Loucy (cell line): ENCODE measurements around the gene CD276.

Source experiments
- H2AFZ ChIP-seq: fragments of 200-600 bp; sonication (generic); 2 replicates; pipeline ENCODE4 v1.6.0; 2016; ENCODE audit warnings: antibody characterized with exemption, mild to moderate bottlenecking, low read length, moderate library complexity
- H3F3A ChIP-seq: fragments of 200-600 bp; 2 replicates; pipeline ENCODE4 v1.6.0; 2016; ENCODE audit warnings: antibody characterized with exemption, low read depth, mild to moderate bottlenecking
- H3K27me3 ChIP-seq: fragments of 200-600 bp; sonication (generic); 2 replicates; pipeline ENCODE4 v1.6.1; 2014; ENCODE audit warnings: low read length, mild to moderate bottlenecking; ENCODE audit not compliant: insufficient read depth, poor library complexity, severe bottlenecking
- H3K36me3 ChIP-seq: fragments of 200-600 bp; sonication (generic); 2 replicates; pipeline ENCODE4 v1.6.1; 2016; ENCODE audit warnings: low read length; ENCODE audit not compliant: insufficient read depth
- H3K4me1 ChIP-seq: fragments of 200-600 bp; sonication (generic); 2 replicates; pipeline ENCODE4 v1.5.1; 2014; ENCODE audit warnings: low read length, mild to moderate bottlenecking; ENCODE audit not compliant: insufficient read depth, poor library complexity, severe bottlenecking
- H3K4me2 ChIP-seq: fragments of 200-600 bp; sonication (generic); 2 replicates; pipeline ENCODE4 v1.6.0; 2014; ENCODE audit warnings: antibody characterized with exemption, low read length, low read depth, mild to moderate bottlenecking; ENCODE audit not compliant: poor library complexity, severe bottlenecking
- H3K4me3 ChIP-seq: fragments of 200-600 bp; sonication (generic); 2 replicates; pipeline ENCODE4 v1.5.1; 2014; ENCODE audit warnings: low read length, mild to moderate bottlenecking, mixed read lengths; ENCODE audit not compliant: poor library complexity, severe bottlenecking
- H3K79me2 ChIP-seq: fragments of 200-600 bp; sonication (generic); 2 replicates; pipeline ENCODE4 v1.6.1; 2014; ENCODE audit warnings: low read length; ENCODE audit not compliant: insufficient read depth
- H3K9ac ChIP-seq: fragments of 200-600 bp; sonication (generic); 2 replicates; pipeline ENCODE4 v1.6.0; 2014; ENCODE audit warnings: mild to moderate bottlenecking, low read depth, low read length, moderate library complexity; ENCODE audit not compliant: poor library complexity, severe bottlenecking
- H3K9me2 ChIP-seq: fragments of 200-600 bp; sonication (generic); replicated peaks from 2 replicates; pipeline ENCODE4 v1.6.1; 2016; ENCODE audit warnings: low read depth, low read length, mixed read lengths
- H3K9me3 ChIP-seq: fragments of 200-600 bp; sonication (generic); 2 replicates; pipeline ENCODE4 v1.6.1; 2014; ENCODE audit warnings: mild to moderate bottlenecking, antibody characterized with exemption, low read length, low read depth; ENCODE audit not compliant: insufficient read depth
- H4K20me1 ChIP-seq: fragments of 200-600 bp; sonication (generic); 2 replicates; pipeline ENCODE4 v1.6.0; 2014; ENCODE audit warnings: antibody characterized with exemption, low read length, mild to moderate bottlenecking; ENCODE audit not compliant: insufficient read depth, poor library complexity, severe bottlenecking
- EZH2phosphoT487 ChIP-seq: fragments of 200-600 bp; IDR thresholded peaks from 2 replicates; pipeline ENCODE4 v1.6.1; 2018; ENCODE audit warnings: antibody characterized with exemption, mild to moderate bottlenecking, moderate library complexity, borderline replicate concordance
- TF ChIP-seq, protein P1 (sequence below): fragments of 200-600 bp; sonication (generic); conservative IDR thresholded peaks from 2 replicates; pipeline ENCODE4 v1.5.1; 2014; ENCODE audit warnings: mild to moderate bottlenecking, antibody characterized with exemption, low read length

CD276 gene

DNA sequence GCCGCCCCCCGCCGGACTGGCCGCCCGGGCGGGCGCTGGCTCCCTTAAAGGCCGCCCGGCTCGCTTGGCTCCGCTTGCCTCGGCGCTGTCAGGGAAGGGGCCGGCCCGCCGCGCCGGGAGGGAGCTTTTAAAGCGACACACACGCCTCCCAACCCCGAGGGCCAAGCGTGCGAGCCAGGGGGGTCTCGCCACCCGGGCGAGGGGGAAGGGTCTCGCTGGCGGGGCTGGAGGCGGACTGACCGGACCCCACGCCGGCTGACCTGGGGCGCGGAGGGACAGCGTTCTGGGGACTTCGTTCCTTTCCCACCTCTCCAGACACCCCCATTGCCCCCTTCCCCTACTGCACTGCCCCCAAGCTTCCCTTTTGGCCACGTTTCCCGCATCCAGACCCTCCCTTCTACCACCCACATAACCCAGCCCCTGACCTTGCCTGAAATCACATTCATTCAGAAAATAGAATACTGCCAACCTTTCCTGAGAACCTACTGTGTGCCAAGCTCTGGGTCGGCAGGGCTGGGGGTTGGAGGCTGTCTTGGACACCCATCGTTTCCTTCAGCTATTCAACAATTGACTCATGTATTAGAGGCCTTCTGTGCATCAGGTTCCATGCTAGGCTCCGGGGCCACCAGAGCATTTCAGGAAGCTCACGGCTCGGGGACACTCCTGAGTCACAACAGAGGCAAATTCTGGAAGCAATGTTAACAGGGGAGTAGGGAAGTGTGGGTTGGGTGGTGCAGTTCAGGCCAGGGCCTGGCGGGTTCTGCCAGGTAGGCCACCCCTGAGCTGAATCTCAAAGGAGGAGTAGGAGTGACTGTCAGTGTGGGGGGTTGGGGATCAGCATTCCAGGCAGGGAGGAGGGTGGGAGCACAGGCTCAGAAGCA lies 69.3 kb downstream of the CD276 start, which contains the start of gene INSYN1:
Gene INSYN1 (minus strand): TSS at position 102 of the 881 bp plus-strand sequence. CDS start 2,221 bp downstream, outside the sequence.
- no peak within 1 kb of the TSS for H3K9ac ChIP-seq

DNA sequence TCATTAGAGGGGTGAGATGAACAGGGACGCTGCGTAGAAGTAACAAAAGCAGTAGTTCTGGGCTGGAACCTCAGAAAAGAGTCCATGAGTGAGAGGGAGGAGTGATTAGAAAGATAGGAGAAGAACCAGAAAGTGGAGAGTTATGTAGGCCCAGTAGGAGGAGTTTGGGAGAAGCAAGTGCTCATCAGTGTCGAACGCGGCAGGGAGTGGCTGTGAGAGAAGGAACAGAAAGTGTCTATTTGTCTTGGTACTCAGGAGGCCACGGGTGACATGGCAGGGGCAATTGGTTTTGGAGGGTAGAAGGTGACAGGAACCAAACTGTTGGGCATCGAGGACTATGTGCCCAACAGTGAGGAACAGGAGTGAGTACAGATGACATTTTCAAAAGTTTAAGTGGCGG lies 70.3 kb downstream of the CD276 start:
- no peaks in the 10 kb centered on the region for H3K9me2 ChIP-seq
- H3K4me1 ChIP-seq: no peaks in the 10 kb centered on the region
- H3K9me3 ChIP-seq: no peaks in the 10 kb centered on the region
- no peak overlapping the region for H3K4me3 ChIP-seq
- H3K79me2 ChIP-seq: no peaks in the 10 kb centered on the region
- H2AFZ ChIP-seq: no peak overlapping the region
- no peak overlapping the region for H3K4me2 ChIP-seq
- H3K36me3 ChIP-seq: no peaks in the 10 kb centered on the region
- H3F3A ChIP-seq: no peaks in the 10 kb centered on the region
- TF ChIP-seq, protein P1, sequence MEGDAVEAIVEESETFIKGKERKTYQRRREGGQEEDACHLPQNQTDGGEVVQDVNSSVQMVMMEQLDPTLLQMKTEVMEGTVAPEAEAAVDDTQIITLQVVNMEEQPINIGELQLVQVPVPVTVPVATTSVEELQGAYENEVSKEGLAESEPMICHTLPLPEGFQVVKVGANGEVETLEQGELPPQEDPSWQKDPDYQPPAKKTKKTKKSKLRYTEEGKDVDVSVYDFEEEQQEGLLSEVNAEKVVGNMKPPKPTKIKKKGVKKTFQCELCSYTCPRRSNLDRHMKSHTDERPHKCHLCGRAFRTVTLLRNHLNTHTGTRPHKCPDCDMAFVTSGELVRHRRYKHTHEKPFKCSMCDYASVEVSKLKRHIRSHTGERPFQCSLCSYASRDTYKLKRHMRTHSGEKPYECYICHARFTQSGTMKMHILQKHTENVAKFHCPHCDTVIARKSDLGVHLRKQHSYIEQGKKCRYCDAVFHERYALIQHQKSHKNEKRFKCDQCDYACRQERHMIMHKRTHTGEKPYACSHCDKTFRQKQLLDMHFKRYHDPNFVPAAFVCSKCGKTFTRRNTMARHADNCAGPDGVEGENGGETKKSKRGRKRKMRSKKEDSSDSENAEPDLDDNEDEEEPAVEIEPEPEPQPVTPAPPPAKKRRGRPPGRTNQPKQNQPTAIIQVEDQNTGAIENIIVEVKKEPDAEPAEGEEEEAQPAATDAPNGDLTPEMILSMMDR: no peak
- TF ChIP-seq EZH2phosphoT487: no peak
- H4K20me1 ChIP-seq: no peaks in the 10 kb centered on the region
- H3K9ac ChIP-seq: no peak overlapping the region
- no peaks in the 10 kb centered on the region for H3K27me3 ChIP-seq

More for the DNA sequence above, 69.3 kb downstream of the CD276 start, which contains the start of gene INSYN1:
- Histone ChIP-seq H4K20me1 (no peaks in the 10 kb centered on the region), H3K9me2 (no peaks in the 10 kb centered on the region), H3K4me3 (no peak within 1 kb of the TSS), H3K4me1 (no peaks in the 10 kb centered on the region), H3K9me3 (no peaks in the 10 kb centered on the region), H3K4me2 (no peak within 1 kb of the TSS), H3K36me3 (no peaks in the 10 kb centered on the region), H3F3A (no peaks in the 10 kb centered on the region), H3K79me2 (no peaks in the 10 kb centered on the region), H3K27me3 (no peaks in the 10 kb centered on the region), H2AFZ (no peak within 1 kb of the TSS)
- TF ChIP-seq EZH2phosphoT487: no peak
- TF ChIP-seq, protein P1: no peak

DNA sequence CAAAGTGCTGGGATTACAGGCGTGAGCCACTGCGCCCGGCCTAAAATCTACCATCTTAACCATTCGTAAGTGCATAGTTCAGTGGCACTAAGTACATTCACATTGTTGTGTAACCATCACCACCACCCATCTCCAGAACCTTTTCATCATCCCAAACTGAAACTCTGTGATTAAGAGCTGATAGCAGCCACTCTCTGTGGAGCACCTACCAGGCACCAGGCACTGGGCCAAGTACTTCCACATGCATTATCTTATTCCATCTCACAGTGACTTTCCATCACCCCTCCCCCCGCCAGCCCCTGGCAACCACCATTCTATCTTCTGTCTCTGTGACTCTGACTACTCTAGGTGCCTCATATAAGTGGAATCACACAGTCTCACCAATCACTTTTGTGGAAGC lies 71.3 kb downstream of the CD276 start:
- TF ChIP-seq EZH2phosphoT487: no peak
- TF ChIP-seq, protein P1: no peak
- Histone ChIP-seq H3K9me3 (no peaks in the 10 kb centered on the region), H3K9ac (no peak overlapping the region), H3K9me2 (no peaks in the 10 kb centered on the region), H3F3A (no peaks in the 10 kb centered on the region), H3K4me3 (no peak overlapping the region), H3K27me3 (no peaks in the 10 kb centered on the region), H3K4me2 (no peak overlapping the region), H3K79me2 (no peaks in the 10 kb centered on the region), H2AFZ (no peak overlapping the region), H4K20me1 (no peaks in the 10 kb centered on the region), H3K4me1 (no peaks in the 10 kb centered on the region), H3K36me3 (no peaks in the 10 kb centered on the region)
